K562 (cell line): ENCODE measurements around the gene NCOA6. TPM values are rescaled to one million over a fixed set of nuclear protein-coding genes. Genes with fewer than 3 reads are reported as not detected.
A peak's percentile ranks its signal among the peaks of the same experiment; 100 is the strongest.

Experiments used
- ADNP ChIP-seq: fragments of 200-800 bp; sonication (Bioruptor generic); IDR thresholded peaks from 2 replicates; pipeline ENCODE4 v1.6.1; 2016; ENCODE audit warnings: missing genetic modification characterization, missing compliant biosample characterization
- BCOR ChIP-seq: fragments of 450-650 bp; IDR thresholded peaks from 2 replicates; pipeline ENCODE4 v1.6.1; 2016
- CBX1 ChIP-seq: sonication (generic); IDR thresholded peaks from 2 replicates; pipeline ENCODE4 v1.6.1; 2016; ENCODE audit warnings: antibody characterized with exemption, low read depth, mild to moderate bottlenecking
- CEBPG ChIP-seq, 3 experiments: fragments of 200-800 bp in 1 of 3; sonication (Bioruptor generic) in 1 of 3; sonication (generic) in 1 of 3; formaldehyde crosslinking in 1 of 3; IDR thresholded peaks in 2 of 3; conservative IDR thresholded peaks in 1 of 3; 2 replicates each; pipeline versions ENCODE4 v1.6.1 to v1.8.0; 2016 to 2022; ENCODE audit warnings: missing compliant biosample characterization in 2 of 3, missing genetic modification characterization in 2 of 3, mild to moderate bottlenecking in 1 of 3, missing genetic modification reagents in 1 of 3
- CHCHD3 ChIP-seq: fragments of 250-450 bp; sonication (Bioruptor Pico); IDR thresholded peaks from 2 replicates; pipeline ENCODE4 v2.1.2; 2022; ENCODE audit warnings: mild to moderate bottlenecking
- CHD4 ChIP-seq: fragments of 200-600 bp; sonication (generic); IDR thresholded peaks from 3 replicates; pipeline ENCODE4 v1.6.1; 2012; ENCODE audit warnings: low read depth, mild to moderate bottlenecking, mixed read lengths, low read length, inconsistent platforms; ENCODE audit not compliant: insufficient read depth, insufficient replicate concordance, poor library complexity, severe bottlenecking
- EP400 ChIP-seq: fragments of 450-650 bp; IDR thresholded peaks from 2 replicates; pipeline ENCODE4 v1.6.1; 2017; ENCODE audit warnings: antibody characterized with exemption, mild to moderate bottlenecking, moderate library complexity
- ESRRB ChIP-seq: fragments of 250-450 bp; sonication (Bioruptor Pico); IDR thresholded peaks from 2 replicates; pipeline ENCODE4 v1.5.0; 2020; ENCODE audit warnings: mild to moderate bottlenecking, moderate library complexity, borderline replicate concordance
- FOXK1 ChIP-seq: sonication (generic); formaldehyde crosslinking; IDR thresholded peaks from 2 replicates; pipeline ENCODE4 v1.8.0; 2022; ENCODE audit warnings: missing genetic modification reagents, mild to moderate bottlenecking, borderline replicate concordance
- GATAD2B ChIP-seq: fragments of 450-650 bp; IDR thresholded peaks from 2 replicates; pipeline ENCODE4 v1.6.1; 2017; ENCODE audit warnings: mild to moderate bottlenecking, borderline replicate concordance
- MAZ ChIP-seq, 2 experiments: fragments of 450-650 bp in 1 of 2; sonication (generic) in 1 of 2; formaldehyde crosslinking; IDR thresholded peaks in 1 of 2; conservative IDR thresholded peaks in 1 of 2; 2 replicates each; pipeline versions ENCODE4 v1.4.0 to v1.5.0; 2020; ENCODE audit warnings: mild to moderate bottlenecking in 1 of 2, missing genetic modification reagents in 1 of 2
- NBN ChIP-seq: fragments of 450-650 bp; IDR thresholded peaks from 2 replicates; pipeline ENCODE4 v1.6.1; 2016; ENCODE audit warnings: low read depth, mild to moderate bottlenecking
- NONO ChIP-seq, 2 experiments: fragments of 200-400 bp in 1 of 2; fragments of 450-650 bp in 1 of 2; formaldehyde crosslinking in 1 of 2; IDR thresholded peaks; 2 replicates each; pipeline ENCODE4 v1.6.1; 2017; ENCODE audit warnings: low read depth in 2 of 2, mild to moderate bottlenecking in 2 of 2, moderate library complexity in 2 of 2, low read length in 1 of 2
- POLR2B ChIP-seq: fragments of 450-650 bp; IDR thresholded peaks from 2 replicates; pipeline ENCODE4 v1.6.1; 2018; ENCODE audit warnings: low read depth; ENCODE audit not compliant: partially characterized antibody
- POLR2H ChIP-seq: IDR thresholded peaks from 2 replicates; pipeline ENCODE4 v1.6.1; 2016; ENCODE audit warnings: missing genetic modification characterization, low read depth, mild to moderate bottlenecking, control low read depth, missing compliant biosample characterization, moderate library complexity
- RAD51 ChIP-seq: fragments of 450-650 bp; IDR thresholded peaks from 2 replicates; pipeline ENCODE4 v1.7.1; 2016; ENCODE audit warnings: low read depth, mild to moderate bottlenecking, borderline replicate concordance
- SMAD2 ChIP-seq: fragments of 150-350 bp; IDR thresholded peaks from 2 replicates; pipeline ENCODE4 v1.6.1; 2014; ENCODE audit warnings: low read depth, mild to moderate bottlenecking, low read length
- SP1 ChIP-seq: sonication (generic); formaldehyde crosslinking; IDR thresholded peaks from 2 replicates; pipeline ENCODE4 v1.8.1; 2022; ENCODE audit warnings: mild to moderate bottlenecking, missing genetic modification reagents
- TARDBP ChIP-seq: fragments of 450-650 bp; IDR thresholded peaks from 2 replicates; pipeline ENCODE4 v1.6.1; 2016
- TBP ChIP-seq: optimal IDR thresholded peaks from 2 replicates; pipeline ENCODE3; 2011; ENCODE audit warnings: low read depth, low read length, improper control_type of control experiment
- TCF3 ChIP-seq: sonication (generic); formaldehyde crosslinking; IDR thresholded peaks from 2 replicates; pipeline ENCODE4 v1.4.0; 2020; ENCODE audit warnings: mild to moderate bottlenecking, missing genetic modification reagents
- ZBTB8A ChIP-seq: fragments of 450-650 bp; IDR thresholded peaks from 2 replicates; pipeline ENCODE4 v1.6.1; 2018; ENCODE audit warnings: mild to moderate bottlenecking, moderate library complexity; ENCODE audit not compliant: partially characterized antibody
- ZFP36 ChIP-seq: fragments of 150-350 bp; IDR thresholded peaks from 2 replicates; pipeline ENCODE4 v1.6.1; 2018; ENCODE audit warnings: low read length, low read depth; ENCODE audit not compliant: partially characterized antibody
- ZNF274 ChIP-seq: IDR thresholded peaks from 2 replicates; pipeline ENCODE4 v1.6.1; 2011; ENCODE audit warnings: low read depth, mild to moderate bottlenecking, low read length, moderate library complexity, borderline replicate concordance
- ZNF444 ChIP-seq: fragments of 250-450 bp; sonication (Bioruptor Pico); IDR thresholded peaks from 2 replicates; pipeline ENCODE4 v1.4.0; 2020; ENCODE audit warnings: mild to moderate bottlenecking, moderate library complexity
- ZNF561 ChIP-seq: fragments of 450-650 bp; formaldehyde crosslinking; conservative IDR thresholded peaks from 2 replicates; pipeline ENCODE4 v1.4.0; 2020; ENCODE audit warnings: mild to moderate bottlenecking, moderate library complexity
- polyA plus RNA-seq, 8 experiments: library from polyadenylated mRNA; depleted of rRNA in 4 of 8; stranded (reverse) in 5 of 8; unstranded in 3 of 8; fragments of >200 nt; fragmentation: Nextera tagmentation in 2 of 8; fragmentation: Illumina TruSeq in 1 of 8; extraction: Ambion mirVana in 2 of 8; extraction: Trizol in 1 of 8; gene quantifications; 2 replicates each; pipeline versions ENCODE4 v1.2.1 to v1.2.3, GENCODE V29; 2011 to 2014; ENCODE audit warnings: inconsistent platforms in 1 of 8, missing spikeins in 1 of 8
- total RNA-seq, 7 experiments: library from RNA; depleted of rRNA in 6 of 7; stranded (reverse); fragments of >200 nt in 6 of 7; fragmentation: Illumina TruSeq in 2 of 7; extraction: Trizol in 2 of 7; gene quantifications; 2 replicates each; pipeline versions ENCODE4 v1.2.1 to v1.2.3, GENCODE V29; 2011 to 2021; ENCODE audit warnings: low replicate concordance in 1 of 7
- TF ChIP-seq, protein P1 (sequence below), 3 experiments: IDR thresholded peaks in 2 of 3; conservative IDR thresholded peaks in 1 of 3; 2 replicates each; pipeline ENCODE4 v1.5.1; 2011 to 2012; ENCODE audit warnings: low read length in 3 of 3, mild to moderate bottlenecking in 3 of 3, control low read depth in 2 of 3, improper control_type of control experiment in 1 of 3, inconsistent platforms in 1 of 3, low read depth in 1 of 3, mixed read lengths in 1 of 3, moderate library complexity in 1 of 3; ENCODE audit not compliant: insufficient read depth in 2 of 3

The NCOA6 gene
- total and polyA plus RNA-seq, 9 of the 15 experiments (the other 6 are each of a cell fraction or from before 2014, with no cell fraction given): 6.1 to 25.0 (median 9.5) TPM

DNA sequence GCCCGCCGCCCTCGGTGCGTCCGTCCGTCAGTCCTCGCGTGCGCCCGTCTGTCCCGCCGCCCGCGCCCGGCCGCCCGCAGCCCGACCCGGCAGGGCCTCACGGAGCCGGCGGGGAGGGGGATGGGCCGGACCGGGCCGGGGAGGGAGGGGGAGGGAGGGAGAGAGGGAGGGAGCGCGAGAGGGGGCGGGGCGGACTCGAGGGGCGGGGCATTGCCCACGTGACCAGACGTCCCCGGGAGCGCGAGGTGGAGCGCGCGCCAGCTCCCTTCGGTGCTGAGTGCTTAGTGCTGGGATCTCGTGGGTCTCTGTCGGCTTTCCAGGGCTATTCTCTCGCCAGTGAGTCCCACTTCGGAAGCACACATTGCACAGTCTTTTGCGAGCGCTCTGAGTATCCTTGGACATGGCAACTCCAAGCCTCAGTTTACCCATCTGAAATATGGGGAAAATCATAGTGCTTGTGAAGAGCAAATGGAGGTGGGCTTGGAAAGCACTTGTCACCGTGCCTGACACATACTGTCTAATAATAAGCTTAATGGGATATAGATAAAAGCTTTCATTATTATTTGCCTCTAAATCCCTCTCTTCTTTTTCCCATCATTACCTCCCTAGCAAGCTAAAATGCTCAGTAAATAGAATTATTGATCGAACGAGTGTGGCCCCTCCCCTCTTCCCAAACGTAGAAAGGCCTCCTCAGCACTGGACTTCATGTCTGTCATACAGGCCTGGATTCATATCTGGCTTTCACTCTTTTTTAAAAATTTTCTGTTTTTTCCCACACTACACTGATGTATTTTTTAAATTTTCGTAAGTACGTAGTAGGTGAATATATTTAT is at the start of gene NCOA6 (continued):
- peak; percentile 65 for TF ChIP-seq POLR2H (tag)
- TF ChIP-seq CEBPG (CRISPR knock-in tag; IDR thresholded peaks at IDR 0.05): no peak
- no peak for TF ChIP-seq CEBPG (tag; conservative IDR thresholded peaks at IDR 0.05 in 1 of 2, IDR thresholded peaks at IDR 0.05 in 1 of 2)
- TF ChIP-seq TCF3 (CRISPR knock-in tag): no peak
- 0 out of 2 replicates have a peak, but pooled peaks have one; percentile 40 for TF ChIP-seq NBN
- TF ChIP-seq, protein P1, sequence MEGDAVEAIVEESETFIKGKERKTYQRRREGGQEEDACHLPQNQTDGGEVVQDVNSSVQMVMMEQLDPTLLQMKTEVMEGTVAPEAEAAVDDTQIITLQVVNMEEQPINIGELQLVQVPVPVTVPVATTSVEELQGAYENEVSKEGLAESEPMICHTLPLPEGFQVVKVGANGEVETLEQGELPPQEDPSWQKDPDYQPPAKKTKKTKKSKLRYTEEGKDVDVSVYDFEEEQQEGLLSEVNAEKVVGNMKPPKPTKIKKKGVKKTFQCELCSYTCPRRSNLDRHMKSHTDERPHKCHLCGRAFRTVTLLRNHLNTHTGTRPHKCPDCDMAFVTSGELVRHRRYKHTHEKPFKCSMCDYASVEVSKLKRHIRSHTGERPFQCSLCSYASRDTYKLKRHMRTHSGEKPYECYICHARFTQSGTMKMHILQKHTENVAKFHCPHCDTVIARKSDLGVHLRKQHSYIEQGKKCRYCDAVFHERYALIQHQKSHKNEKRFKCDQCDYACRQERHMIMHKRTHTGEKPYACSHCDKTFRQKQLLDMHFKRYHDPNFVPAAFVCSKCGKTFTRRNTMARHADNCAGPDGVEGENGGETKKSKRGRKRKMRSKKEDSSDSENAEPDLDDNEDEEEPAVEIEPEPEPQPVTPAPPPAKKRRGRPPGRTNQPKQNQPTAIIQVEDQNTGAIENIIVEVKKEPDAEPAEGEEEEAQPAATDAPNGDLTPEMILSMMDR (IDR thresholded peaks at IDR 0.05 in 2 of 3, conservative IDR thresholded peaks at IDR 0.05 in 1 of 3; ENCODE audit: insufficient read depth in 2 of 3, low read depth in 1 of 3, low read length in 3 of 3): no peak
- no peak for TF ChIP-seq GATAD2B
- peak; percentile 83 for TF ChIP-seq POLR2B
- TF ChIP-seq CHCHD3 (CRISPR knock-in tag): no peak
- TF ChIP-seq CHD4: peak; percentile 83
- TF ChIP-seq NONO (IDR thresholded peaks at IDR 0.05; ENCODE audit: low read depth in 2 of 2, low read length in 1 of 2): no peak
- no peak; the same call in 1 of the 2 replicates for TF ChIP-seq CBX1
- no peak for TF ChIP-seq MAZ (CRISPR knock-in tag; conservative IDR thresholded peaks at IDR 0.05 in 1 of 2, IDR thresholded peaks at IDR 0.05 in 1 of 2)
- TF ChIP-seq EP400: peak; percentile 71
- no peak for TF ChIP-seq ZNF274
- TF ChIP-seq TBP: peak; percentile 68
- no peak for TF ChIP-seq ESRRB (CRISPR knock-in tag)
- TF ChIP-seq ADNP (tag): peak; percentile 86
- TF ChIP-seq ZNF444 (CRISPR knock-in tag): peak; percentile 85; the same call in 1 of the 2 replicates
- peak; percentile 93 for TF ChIP-seq RAD51
- TF ChIP-seq ZBTB8A: no peak
- TF ChIP-seq ZNF561 (CRISPR knock-in tag): no peak
- no peak for TF ChIP-seq ZFP36
- TF ChIP-seq TARDBP: no peak
- TF ChIP-seq BCOR: peak; percentile 97
- TF ChIP-seq SP1 (CRISPR knock-in tag): no peak; the same call in 1 of the 2 replicates
- TF ChIP-seq FOXK1 (CRISPR knock-in tag): no peak
- no peak for TF ChIP-seq SMAD2
